GM19023 (cell line): ENCODE results near the gene CLSTN2.

Experiments used
- ATAC-seq: cut with Tn5 transposase; IDR thresholded peaks from one replicate; pipeline ENCODE4 v1.9.1; 2021; ENCODE audit warnings: mild to moderate bottlenecking, moderate library complexity; ENCODE audit not compliant: unreplicated experiment

Gene CLSTN2

DNA sequence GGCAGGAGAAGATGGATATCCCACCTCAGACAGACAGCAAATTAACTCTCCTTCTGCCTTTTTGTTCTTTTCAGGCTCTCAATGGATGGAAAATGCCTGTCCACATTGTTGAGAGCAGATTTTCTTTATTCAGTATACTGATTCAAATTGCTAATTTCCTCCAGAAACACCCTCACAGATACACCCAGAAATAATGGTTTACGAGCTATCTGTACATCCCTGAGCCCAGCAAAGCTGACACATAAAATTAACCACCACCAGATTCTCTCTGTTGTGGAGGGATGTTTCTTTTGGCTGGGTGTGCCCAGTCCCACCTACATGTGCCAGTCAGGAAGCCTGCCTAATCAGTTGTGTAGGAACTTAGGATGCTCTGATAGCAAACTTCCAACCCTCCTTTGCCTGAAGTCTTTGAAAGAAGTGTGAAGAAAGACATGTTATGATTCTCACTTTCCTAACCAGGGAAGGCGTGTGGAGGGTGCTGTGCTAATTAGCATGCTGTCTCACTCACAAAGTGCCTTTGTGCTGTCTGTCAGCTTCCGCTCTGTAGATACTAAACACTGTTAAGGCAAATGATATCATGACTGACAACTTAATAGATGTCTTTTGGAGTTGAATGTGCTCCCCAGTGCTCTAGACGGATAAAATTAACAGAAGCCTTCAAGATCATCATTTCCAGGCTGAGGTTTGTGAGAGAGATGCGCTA, 208.5 kb downstream of the CLSTN2 start:
- ATAC-seq = no peak

DNA sequence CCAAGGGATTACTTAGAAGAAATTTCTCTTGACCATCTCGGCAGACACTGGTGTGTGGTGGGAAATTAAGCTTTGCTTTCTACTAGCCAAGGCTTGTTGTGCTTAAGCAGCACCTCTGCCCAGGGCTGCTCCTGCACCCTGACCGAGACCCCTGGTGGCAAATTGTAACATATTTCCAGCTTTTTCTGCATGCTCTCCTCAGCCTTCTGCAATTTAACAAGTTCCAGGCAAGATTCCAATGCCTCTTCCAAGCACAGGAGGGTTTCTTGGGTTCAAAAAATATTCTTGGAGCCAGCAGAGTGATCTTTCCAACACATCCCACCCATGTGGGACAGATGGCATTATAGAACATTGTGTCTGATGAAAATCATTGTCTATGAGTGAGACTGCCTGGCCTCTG, 210.5 kb downstream of the CLSTN2 start:
- ATAC-seq = no peak

DNA sequence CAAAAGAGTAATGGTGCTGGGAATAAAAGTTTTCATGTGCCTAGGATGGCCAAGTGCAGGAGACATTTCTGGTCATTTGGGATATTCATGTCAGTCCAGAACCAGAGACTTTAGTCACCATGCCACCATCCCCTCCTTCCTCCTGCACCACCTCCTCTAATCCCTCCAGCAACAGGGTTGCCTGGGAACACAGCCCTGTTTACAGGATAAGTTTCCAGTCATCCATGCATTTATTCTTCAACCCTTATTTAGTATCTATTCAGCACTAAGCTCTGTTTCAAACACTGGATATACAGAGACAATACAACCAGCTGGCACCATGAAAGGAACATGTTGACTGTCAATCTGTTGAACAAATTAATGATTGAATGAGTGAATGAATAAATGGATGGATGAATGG, 211.7 kb downstream of the CLSTN2 start:
- no peak for ATAC-seq

DNA sequence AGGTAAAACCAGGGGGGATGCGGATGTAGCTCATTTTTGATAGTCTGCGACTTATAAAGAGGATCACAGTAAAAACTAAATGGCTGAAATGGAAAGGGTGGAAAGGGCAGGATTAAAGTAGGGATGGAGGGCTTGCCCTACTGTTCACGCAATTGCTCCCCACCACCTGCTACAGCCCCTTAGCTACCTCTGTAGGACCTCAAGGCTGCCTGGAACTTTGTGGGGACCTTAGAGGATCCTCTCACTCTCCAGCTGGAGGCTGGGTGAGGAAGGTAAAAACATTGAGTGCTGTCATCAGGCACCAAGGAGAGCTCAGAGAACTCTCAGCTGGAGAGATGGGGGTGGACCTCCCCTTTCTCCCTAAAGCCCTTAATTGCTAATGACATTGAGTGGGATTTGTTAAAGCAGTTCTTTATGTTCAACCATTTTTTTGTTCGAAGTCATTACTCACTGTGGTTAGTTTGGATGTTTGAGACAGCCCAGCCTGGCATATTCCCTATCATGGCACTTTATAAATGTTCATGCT, 213.0 kb downstream of the CLSTN2 start:
- ATAC-seq = no peak

DNA sequence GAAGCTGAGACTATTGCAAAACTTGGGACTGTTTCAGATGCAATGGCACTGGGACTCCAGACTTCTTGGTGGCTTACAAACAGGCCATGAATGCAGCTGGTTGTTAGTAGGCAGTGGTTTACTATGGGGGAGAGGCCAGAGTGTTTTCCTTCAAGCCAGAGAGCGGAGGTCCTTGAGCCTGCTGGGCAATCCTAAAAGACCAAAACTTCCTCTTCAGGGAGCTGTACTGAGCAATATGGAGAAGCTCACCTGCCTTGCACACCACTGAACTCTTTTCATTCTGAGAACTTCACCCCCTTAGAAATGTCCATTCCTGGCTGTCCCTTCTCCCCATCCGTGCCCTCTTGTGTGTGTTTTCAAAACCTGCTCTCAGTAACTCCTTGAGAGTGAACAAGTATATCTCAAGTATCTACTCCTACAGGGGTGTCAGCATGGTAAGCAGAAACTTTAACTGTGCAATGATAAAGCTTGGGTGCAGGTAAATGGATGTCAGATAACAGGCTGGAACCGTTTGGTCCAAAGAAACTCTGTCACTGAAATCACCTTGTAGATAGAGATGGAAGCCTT, 213.9 kb downstream of the CLSTN2 start:
- no peak for ATAC-seq

DNA sequence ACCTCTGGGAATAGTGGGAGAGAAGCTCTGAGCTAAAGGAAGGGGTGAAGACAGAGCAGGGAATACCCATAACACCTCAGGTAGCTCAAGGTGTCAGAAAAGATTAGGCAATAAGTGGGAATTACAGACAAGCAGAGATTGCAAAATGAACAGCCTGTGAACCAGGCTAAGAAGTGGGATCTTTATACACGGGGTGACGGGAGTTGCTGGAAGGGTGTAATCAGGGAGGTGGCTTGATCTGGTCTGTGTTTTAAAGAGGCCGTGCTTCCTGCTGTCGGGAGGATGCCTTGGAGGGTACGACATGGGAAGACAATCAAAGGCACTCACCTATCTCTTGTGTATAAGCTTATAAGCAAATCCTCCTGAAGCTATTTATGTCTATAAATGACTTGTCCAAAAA, 216.3 kb downstream of the CLSTN2 start:
- ATAC-seq = no peak

DNA sequence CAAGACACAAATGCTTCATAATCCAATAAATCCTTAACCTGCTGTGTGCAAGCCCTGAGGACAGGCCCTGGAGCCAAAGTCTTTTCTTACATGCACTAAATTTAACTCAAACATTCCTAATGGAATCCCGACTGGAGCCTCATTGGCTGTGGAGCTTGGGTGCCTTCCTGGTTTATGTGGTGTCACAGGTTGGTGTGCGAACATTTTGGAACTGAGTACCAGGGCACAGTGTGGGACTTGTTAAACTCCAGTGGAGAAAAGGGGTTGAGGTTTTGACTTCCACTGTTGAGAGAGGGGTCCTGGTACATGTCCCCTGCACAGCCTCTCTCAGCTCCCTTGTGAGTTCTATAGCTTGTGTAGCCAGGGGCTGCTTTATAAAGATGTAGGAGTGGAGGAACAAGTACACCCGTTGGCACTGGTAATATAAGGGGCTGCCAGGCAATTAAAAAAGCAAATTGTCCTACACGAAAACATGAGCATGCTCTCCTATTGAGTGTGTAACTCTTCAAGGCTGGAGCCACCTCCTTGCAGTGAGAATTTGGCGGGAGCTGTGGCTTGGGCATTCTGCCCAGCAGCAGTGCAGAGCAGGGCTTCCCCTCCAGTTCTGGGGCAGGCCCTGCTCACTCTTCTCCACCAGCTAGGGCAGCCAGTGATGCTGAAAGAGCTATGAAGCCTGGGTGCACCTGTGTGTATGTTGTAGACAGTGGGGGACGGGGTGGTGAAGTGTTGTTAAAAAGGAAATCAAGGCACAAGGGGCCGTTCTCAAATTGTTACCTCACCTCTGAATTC, 218.1 kb downstream of the CLSTN2 start:
- no peak for ATAC-seq

DNA sequence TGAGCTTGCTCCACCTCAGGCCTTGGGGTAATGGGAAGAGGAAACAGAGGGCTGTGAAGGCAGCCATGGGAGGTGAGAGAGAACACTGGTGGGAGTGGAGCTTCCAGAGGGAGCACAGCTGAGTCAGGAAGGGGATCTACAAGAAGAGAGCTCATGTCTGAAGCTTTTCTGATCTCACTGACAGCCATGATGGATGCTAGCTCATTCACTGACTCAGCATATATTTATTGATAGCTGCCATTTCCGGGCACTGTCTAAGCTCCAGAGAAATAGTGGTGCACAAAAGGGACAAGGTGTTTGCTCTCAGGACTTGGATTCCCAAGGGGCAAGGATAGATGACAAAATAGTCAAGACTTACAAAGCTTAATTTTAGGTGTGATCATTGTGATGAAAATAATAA, 218.8 kb downstream of the CLSTN2 start:
- ATAC-seq = no peak

DNA sequence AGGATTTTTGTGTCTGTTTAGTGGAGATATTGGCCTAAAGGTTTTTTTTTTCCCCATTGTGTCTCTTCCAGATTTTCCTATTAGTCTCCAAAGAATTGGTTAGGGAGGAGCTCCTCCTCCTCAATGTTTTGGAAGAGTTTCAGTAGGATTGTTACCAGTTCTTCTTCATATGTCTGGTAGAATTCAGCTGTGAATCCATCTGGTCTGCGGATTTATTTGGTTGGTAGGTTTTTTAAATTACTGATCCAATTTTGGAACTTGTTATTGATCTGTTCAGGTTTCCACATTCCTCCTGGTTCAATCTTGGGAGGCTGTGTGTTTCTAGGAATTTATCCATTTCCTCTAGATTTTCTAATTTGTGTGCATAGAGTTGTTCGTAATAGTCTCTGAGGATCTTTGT, 222.2 kb downstream of the CLSTN2 start:
- ATAC-seq = no peak

DNA sequence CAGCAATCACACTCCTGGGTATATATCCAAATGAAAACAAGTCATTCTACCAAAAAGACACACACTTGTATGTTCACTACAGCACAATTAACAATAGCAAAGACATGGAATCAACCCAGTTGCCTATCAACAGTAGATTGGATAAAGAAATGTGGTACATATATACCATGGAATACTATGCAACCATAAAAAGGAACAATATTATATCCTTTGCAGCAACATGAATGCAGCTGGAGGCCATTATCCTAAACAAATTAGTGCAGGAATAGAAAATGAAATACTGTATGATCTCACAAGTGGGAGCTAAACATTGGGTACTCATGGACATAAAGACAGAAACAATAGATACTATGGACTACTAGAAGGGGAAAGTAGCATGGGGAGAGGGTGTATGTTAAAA, 224.7 kb downstream of the CLSTN2 start:
- ATAC-seq = no peak

DNA sequence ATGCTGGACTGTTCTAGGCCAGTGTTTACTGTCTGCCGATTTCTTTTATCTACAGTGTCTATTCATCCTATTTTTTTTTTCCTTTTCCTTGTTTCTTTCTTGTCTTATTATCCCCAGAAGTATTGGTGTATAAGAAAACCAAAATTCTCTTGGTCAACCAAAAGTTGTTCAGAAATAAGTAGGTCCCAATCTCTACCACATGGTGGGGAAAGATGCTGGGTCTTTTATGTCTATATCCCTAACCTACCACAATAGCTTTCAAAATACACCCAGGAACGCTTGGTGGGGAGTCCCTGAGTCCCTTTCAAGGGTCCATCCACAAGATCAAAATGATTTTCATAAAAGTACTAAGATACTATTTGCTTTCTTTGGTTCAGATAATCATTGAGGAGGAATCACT, 225.6 kb downstream of the CLSTN2 start:
- ATAC-seq = no peak

DNA sequence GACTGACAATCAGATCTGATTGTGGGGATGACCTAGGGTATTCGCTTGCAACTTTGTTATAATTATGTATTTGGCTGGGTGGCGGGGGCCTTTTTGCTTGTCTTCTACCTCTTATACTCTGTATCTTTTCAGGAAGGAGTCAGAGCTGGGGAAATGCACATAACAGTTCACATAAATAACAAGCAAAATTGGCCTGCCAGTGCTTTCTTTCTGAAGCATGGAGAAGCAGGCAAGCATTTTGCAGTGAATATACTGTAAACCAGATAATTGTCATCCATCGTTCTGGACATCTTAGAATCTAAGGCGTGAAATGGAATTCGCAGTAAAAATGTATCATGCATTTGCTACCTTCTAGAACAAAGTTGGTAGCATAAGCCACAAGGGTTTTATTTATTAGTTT, 227.6 kb downstream of the CLSTN2 start:
- no peak for ATAC-seq

DNA sequence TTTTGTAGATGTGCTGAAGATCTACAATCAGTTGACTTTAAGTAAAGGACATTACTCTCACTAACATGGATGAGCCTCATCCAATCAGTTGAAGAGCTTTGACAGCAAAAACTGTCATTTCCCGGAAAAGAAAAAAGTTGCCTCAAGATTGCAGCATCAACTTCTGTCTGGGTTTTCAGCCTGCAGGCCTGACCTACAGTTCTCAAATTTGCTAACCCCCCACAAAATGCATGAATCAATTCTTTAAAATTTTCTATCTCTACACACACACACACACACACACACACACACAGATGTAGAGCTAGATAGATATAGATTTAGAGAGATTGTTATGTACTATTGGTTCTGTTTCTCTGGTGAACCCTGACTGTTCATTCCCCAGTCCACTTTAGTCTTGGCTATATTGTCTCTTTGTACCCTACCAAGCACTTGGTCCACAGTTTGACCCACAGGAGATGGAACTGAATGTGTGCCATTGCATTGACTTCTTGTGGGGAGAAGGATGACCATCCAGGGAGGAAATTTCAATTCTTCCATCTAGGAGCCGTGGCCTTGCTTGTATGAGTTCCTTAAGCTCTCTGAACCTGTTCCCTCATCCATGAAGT, 228.3 kb downstream of the CLSTN2 start:
- ATAC-seq = no peak

DNA sequence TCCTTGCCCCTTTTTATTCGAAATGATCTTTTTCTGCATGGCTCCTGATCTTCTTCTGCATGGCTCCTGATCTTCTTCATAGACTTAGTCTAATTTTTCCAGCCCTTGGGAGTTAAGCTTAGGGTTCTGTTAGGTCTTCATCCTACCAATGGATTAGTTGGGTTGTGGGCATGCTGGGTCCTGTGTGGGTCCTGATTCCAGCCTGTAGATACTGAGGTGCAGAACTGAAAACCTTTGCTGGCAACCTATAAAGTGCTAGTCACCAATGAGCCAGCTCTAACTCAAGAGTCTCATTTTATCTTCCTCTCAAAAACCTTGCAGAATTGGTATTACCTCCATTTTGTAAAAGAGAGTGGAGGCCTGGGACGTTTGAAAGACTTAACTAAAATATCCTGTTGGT, 229.2 kb downstream of the CLSTN2 start:
- ATAC-seq = no peak

DNA sequence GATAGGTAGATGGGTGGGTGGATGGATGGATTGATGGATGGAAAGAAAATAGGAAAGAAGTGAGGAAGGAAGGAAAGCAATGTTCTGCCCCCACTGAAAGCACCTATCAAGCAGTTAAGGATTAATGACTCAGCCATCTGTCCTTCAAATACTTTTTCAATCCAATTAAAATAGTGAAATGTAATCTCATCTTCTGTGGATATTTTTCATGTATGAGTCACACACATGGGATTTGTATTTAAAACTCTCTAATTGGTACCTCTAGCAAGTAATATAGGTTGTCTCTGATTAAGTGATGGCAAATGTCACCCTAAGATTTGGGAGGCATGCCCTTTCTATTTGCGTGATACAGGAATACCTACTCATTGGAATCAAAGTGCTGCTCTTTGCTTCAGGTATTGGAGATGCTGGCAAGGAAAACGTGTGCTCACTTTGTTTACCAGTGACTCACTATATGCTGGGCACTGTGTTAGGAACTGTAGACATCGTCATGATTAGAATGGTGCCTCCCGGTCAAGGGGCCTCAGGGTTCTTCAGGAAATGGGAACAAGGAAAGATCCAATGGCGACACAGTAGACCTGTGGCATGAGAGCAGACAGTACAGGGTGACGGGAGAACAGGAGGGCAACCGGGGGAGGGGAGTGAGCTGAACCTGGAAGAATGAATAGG, 230.1 kb downstream of the CLSTN2 start:
- no peak for ATAC-seq

DNA sequence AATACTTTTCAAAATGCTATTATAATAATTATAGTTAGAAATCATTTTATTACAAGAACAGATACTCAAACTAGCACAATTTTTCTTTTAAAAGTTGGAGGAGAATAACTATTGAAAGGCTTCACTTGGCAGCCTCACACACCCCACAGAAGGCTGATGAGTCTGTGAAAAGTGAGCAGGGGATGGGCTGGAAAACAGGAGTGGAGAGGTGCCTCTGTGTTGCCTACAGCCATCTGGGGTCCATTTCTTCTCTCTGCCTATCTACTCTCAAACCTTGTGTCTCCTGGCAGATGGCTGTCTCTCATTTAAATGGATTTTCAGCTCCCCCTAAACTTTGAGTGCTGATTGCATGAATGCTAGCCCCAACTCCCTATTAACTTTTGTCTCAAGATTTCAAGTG, 230.8 kb downstream of the CLSTN2 start:
- ATAC-seq = no peak

DNA sequence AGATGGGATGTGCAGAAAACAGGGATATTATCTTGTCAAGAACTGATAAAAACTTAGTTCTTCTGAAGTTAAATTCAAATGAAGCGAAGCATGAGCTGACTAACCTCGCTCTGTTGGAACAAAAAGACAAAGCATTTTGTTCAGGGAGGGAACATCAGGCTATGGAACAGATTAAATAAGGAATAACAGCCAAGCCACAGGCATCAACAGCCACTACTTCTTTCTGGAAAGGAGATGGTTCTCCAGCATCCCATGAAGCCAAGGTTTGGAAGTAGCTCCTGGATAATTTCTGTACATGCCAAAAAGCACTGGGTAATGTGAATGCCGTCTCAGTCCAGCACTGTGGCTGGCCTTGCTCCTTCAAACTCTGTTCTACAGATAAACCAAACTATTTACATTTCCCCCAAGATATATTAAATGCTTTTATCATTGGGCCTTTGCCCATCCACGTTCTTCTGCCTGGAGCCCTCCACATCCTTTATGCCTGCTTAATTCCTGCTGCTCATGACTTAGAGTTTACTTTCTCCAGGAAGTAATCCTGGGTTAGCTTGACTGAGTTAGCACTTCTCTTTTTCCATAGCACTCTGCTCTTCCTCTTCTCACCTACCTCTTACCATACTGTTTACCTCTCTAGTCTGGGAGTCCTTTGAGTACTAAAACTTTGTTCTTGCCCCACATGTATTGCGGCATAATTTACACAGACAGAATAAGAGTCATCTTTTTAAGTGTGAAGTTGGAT, 232.0 kb downstream of the CLSTN2 start:
- no peak for ATAC-seq

DNA sequence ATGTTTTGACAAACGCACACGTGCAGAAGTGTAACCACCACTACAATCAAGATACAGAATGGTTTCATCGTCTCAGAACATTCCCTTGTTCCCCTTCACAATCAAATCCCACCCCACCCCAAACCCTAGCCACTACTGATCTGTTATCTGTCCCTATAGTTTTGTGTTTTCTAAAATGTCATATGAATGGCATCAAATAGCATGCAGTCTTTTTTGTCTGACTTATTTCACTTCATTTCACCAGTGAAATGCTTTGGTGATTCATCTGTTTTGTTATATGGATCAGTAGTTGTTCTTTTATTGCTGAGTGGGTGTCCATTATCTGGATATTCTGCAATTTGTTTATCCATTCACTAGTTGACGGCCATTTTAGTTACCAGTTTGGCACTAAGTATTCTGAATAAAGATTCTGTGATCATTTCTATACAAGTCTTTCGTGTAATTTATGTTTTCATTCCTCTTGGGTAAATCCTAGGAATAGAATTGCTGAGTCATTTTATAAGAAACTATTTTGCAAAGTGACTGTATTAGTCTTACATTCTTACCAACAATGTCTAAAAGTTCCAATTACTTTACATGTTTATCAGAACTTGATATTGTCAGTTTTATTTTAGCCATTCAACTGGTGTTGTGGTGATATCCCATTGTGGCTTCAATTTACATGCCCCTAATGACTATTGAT, 232.8 kb downstream of the CLSTN2 start:
- ATAC-seq = no peak

DNA sequence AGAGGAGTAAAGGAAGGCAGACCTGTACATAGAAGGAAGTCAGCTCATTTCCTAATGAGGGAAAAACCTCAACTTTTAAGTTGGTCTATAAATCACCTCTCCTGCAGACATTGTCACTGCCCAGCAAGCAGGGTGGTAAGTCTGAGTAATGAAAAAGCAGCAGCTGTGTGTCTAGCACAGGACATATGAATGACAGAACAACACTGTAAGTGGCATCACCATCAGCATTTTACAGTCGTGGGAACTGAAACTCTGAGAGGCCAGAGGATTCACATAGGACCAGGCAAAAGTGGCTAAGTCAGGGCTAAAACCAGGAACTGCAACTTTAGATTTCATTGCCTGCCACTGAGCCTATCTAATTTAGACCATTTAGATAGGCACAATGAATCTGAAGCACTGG, 235.6 kb downstream of the CLSTN2 start:
- peak; percentile 95 for ATAC-seq

DNA sequence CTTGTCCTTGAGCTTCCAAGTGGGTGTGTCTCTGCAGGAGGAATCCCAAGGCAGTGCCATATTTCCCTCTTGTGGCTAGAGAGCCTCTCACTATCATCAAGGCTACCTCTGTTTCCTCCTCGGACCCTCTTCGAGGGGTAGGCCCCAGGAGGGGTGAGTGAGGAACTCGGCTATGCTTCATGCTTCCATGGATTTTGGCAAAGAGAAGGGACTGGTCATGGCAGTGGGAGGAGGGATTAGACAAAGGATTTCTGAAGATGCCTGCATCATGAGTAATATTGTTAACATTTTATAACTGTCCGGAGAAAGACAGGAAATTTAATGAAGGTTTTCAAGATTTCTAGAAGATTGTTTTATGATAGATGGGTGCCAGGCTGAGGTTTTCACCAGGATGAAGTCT, 241.5 kb downstream of the CLSTN2 start:
- no peak for ATAC-seq
